ENCODE measurements around the gene TIRAP. TPM values are rescaled to one million over a fixed set of nuclear protein-coding genes. Genes with fewer than 3 reads are reported as not detected.

Gene TIRAP
- total RNA-seq, 4 donors from 2014 or later, result 14.9 to 35.8 (median 31.8) TPM

- no peaks in the 10 kb centered on the region for H3K9me3 ChIP-seq
- no peaks in the 10 kb centered on the region for H3K27me3 ChIP-seq
- H3K27ac ChIP-seq, result no peak overlapping the region
- DNase-seq, result no peak
- H3K4me1 ChIP-seq, result peaks cover 0 to 14% (median 2%) of the 10 kb centered on the region in 4 donors
- H3K4me3 ChIP-seq, result no peak overlapping the region
- peaks cover 0 to 24% (median 0%) of the 10 kb centered on the region in 3 donors for H3K36me3 ChIP-seq
- TF ChIP-seq POLR2A (IDR thresholded peaks at IDR 0.05), result no peak
- TF ChIP-seq CTCF (IDR thresholded peaks at IDR 0.05), result no peak
Observed at GRCh38 chr11:126279191-126279590, 3.7 kb upstream of the TIRAP start.

GRCh38 chr11:126280595-126280994 is 2.3 kb upstream of the TIRAP start:
- H3K27me3 ChIP-seq, result no peaks in the 10 kb centered on the region
- H3K27ac ChIP-seq, result no peak overlapping the region
- DNase-seq, result peak in 1 of 3 donors; percentile 46

GRCh38 chr11:126281245-126281644 is 1.6 kb upstream of the TIRAP start:
- Histone ChIP-seq H3K36me3 (peaks cover 0 to 14% (median 0%) of the 10 kb centered on the region in 3 donors), H3K4me3 (no peak overlapping the region), H3K4me1 (peaks cover 0 to 22% (median 6%) of the 10 kb centered on the region in 4 donors), H3K9me3 (no peaks in the 10 kb centered on the region), H3K27ac (no peak overlapping the region), H3K27me3 (no peaks in the 10 kb centered on the region)
- DNase-seq, result no peak
- TF ChIP-seq POLR2A (IDR thresholded peaks at IDR 0.05) (no peak), CTCF (IDR thresholded peaks at IDR 0.05) (no peak)

More at GRCh38 chr11:126280595-126280994, 2.3 kb upstream of the TIRAP start:
- H3K4me1 ChIP-seq, result peaks cover 0 to 22% (median 6%) of the 10 kb centered on the region in 4 donors
- no peaks in the 10 kb centered on the region for H3K9me3 ChIP-seq
- peaks cover 0 to 19% (median 0%) of the 10 kb centered on the region in 3 donors for H3K36me3 ChIP-seq
- H3K4me3 ChIP-seq, result no peak overlapping the region
- TF ChIP-seq POLR2A (IDR thresholded peaks at IDR 0.05), result no peak
- no peak for TF ChIP-seq CTCF (IDR thresholded peaks at IDR 0.05)

GRCh38 chr11:126281666-126282175 is 1.2 kb upstream of the TIRAP start:
- no peaks in the 10 kb centered on the region for H3K9me3 ChIP-seq
- TF ChIP-seq CTCF (IDR thresholded peaks at IDR 0.05) (no peak), POLR2A (IDR thresholded peaks at IDR 0.05) (no peak)
- H3K36me3 ChIP-seq, result peaks cover 0 to 12% (median 0%) of the 10 kb centered on the region in 3 donors
- H3K27ac ChIP-seq, result peak overlapping the region in 3 of 4 donors; percentile 86 to 99 (median 96)
- peak in 1 of 3 donors; percentile 35 for DNase-seq
- no peaks in the 10 kb centered on the region for H3K27me3 ChIP-seq
- no peak overlapping the region for H3K4me3 ChIP-seq
- peaks cover 0 to 22% (median 6%) of the 10 kb centered on the region in 4 donors for H3K4me1 ChIP-seq

GRCh38 chr11:126282361-126282735 is 545 bp upstream of the TIRAP start:
- no peaks in the 10 kb centered on the region for H3K9me3 ChIP-seq
- no peaks in the 10 kb centered on the region for H3K27me3 ChIP-seq
- DNase-seq, result peak; percentile 44 to 65 (median 57)
- H3K36me3 ChIP-seq, result peaks cover 0 to 9% (median 0%) of the 10 kb centered on the region in 3 donors
- peaks cover 0 to 22% (median 6%) of the 10 kb centered on the region in 4 donors for H3K4me1 ChIP-seq
- peak overlapping the region; percentile 66 to 89 (median 76) for H3K4me3 ChIP-seq
- TF ChIP-seq CTCF (IDR thresholded peaks at IDR 0.05), result peak in 1 of 6 experiments; percentile 3
- TF ChIP-seq POLR2A (IDR thresholded peaks at IDR 0.05), result no peak
- H3K27ac ChIP-seq, result peak overlapping the region; percentile 86 to 99 (median 92)
